HFFc6 (cell line): Measurements from ENCODE around the gene TTC7B. TPM values are rescaled to one million over a fixed set of nuclear protein-coding genes. Genes with fewer than 3 reads are reported as not detected.

Experiments used
- DNase-seq: peaks from one replicate; pipeline ENCODE4 v3.0.0-alpha.2; 2018
- H3K27ac Mint-ChIP-seq: 2 replicates; pipeline ENCODE4 v1.8.0; 2020; ENCODE audit warnings: mild to moderate bottlenecking, mixed read lengths
- H3K27me3 Mint-ChIP-seq: 2 replicates; pipeline ENCODE4 v1.8.0; 2021; ENCODE audit warnings: mild to moderate bottlenecking, moderate library complexity, mixed read lengths; ENCODE audit not compliant: insufficient read depth
- H3K36me3 Mint-ChIP-seq: 2 replicates; pipeline ENCODE4 v1.8.0; 2021; ENCODE audit warnings: low read depth, mixed read lengths
- H3K4me1 Mint-ChIP-seq: 2 replicates; pipeline ENCODE4 v1.8.0; 2020; ENCODE audit warnings: low read depth, mixed read lengths
- H3K4me3 Mint-ChIP-seq: 2 replicates; pipeline ENCODE4 v1.8.0; 2020; ENCODE audit warnings: mild to moderate bottlenecking, moderate library complexity, mixed read lengths
- H3K9me3 Mint-ChIP-seq: 2 replicates; pipeline ENCODE4 v1.8.0; 2020; ENCODE audit warnings: mild to moderate bottlenecking, mixed read lengths
- total RNA-seq, 6 experiments: library from RNA; stranded (reverse); fragmentation: NEBNext Ultra II Directional; extraction: Animal tissue kit (Norgen Biotek cat#: 25700); gene quantifications; 2 replicates in 1 of 6; 3 replicates in 5 of 6; pipeline ENCODE4 v1.2.3, GENCODE V29; 2021
- TF ChIP-seq, protein P1 (sequence below): fragments of 200-600 bp; sonication (generic); IDR thresholded peaks from 2 replicates; pipeline ENCODE4 v1.5.0; 2021; ENCODE audit warnings: antibody characterized with exemption, mild to moderate bottlenecking

Gene TTC7B
- total RNA-seq, 6 experiments from 2014 or later: 34.6 to 46.9 (median 40.9) TPM

DNA sequence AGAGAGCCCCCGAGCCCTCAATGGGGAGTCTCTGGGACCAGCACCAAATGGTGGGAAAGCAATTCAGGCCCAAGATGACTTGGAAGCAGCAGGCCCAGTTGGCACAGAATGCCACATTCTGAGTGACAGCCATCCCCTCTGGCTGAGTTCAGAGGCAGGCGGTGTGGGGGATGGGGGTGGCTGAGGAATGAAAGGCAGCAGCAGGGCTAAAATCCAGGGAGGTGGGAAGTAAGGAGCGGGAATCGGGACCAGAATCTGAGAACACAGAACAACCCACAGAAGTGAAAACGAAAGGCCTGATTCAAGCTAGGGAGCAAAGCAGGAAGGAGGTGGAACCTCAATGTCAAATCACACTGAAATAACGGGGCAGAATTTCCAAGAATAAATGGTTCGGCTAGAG lies 248.2 kb downstream of the TTC7B start:
- H3K9me3 Mint-ChIP-seq: no peaks in the 10 kb centered on the region
- no peaks in the 10 kb centered on the region; the same call in none of the 2 replicates for H3K27me3 Mint-ChIP-seq
- TF ChIP-seq, protein P1, sequence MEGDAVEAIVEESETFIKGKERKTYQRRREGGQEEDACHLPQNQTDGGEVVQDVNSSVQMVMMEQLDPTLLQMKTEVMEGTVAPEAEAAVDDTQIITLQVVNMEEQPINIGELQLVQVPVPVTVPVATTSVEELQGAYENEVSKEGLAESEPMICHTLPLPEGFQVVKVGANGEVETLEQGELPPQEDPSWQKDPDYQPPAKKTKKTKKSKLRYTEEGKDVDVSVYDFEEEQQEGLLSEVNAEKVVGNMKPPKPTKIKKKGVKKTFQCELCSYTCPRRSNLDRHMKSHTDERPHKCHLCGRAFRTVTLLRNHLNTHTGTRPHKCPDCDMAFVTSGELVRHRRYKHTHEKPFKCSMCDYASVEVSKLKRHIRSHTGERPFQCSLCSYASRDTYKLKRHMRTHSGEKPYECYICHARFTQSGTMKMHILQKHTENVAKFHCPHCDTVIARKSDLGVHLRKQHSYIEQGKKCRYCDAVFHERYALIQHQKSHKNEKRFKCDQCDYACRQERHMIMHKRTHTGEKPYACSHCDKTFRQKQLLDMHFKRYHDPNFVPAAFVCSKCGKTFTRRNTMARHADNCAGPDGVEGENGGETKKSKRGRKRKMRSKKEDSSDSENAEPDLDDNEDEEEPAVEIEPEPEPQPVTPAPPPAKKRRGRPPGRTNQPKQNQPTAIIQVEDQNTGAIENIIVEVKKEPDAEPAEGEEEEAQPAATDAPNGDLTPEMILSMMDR: no peak
- H3K36me3 Mint-ChIP-seq: peaks cover 4% of the 10 kb centered on the region; the same call in 1 of the 2 replicates
- H3K27ac Mint-ChIP-seq: no peak overlapping the region
- no peaks in the 10 kb centered on the region for H3K4me1 Mint-ChIP-seq
- no peak for DNase-seq
- no peak overlapping the region for H3K4me3 Mint-ChIP-seq

DNA sequence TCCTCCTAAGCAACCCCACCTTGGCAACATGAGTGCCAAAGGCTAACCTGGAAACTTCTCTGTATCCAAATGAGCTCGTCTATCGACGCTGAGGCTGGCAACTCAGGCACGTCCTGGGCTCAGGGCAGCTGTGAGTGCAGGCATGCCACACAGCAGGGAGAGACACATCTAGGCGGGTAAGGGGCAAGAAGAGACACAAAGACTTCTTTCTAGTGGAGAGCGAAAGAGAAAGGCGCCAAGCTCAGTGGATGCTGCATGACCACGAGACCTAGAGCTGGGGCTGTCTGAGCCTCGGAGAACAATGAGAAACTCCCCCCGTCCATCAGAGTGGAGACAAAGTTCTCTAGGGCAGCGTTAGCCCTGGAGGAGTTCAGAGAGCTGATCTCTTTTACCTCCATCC lies 249.0 kb downstream of the TTC7B start:
- no peaks in the 10 kb centered on the region for H3K4me1 Mint-ChIP-seq
- DNase-seq: no peak
- no peak overlapping the region for H3K27ac Mint-ChIP-seq
- TF ChIP-seq, protein P1: no peak
- peaks cover 4% of the 10 kb centered on the region; the same call in 1 of the 2 replicates for H3K36me3 Mint-ChIP-seq
- no peaks in the 10 kb centered on the region for H3K9me3 Mint-ChIP-seq
- no peaks in the 10 kb centered on the region; the same call in none of the 2 replicates for H3K27me3 Mint-ChIP-seq
- no peak overlapping the region for H3K4me3 Mint-ChIP-seq

DNA sequence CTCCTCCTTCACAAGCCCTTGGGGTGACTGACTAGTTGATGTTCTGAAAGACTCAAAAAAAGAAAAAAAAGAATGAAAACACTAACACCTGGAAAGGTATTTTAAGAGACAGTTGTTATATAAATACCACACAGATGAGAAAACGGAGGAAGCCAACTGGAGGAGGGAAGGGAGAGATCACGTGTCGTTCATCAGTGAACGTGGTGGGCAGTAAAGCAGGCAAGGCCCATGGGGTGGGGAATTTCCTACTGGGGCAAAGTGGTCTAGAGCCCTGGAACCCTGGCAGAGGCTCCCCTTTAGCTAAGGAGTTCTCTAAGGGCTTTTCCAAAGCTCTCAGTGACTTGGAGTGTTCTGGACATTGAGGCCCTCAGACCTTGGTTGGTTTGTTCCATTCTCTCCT lies 249.7 kb downstream of the TTC7B start:
- no peak for DNase-seq
- TF ChIP-seq, protein P1: no peak
- Mint-ChIP-seq H3K36me3 (no peaks in the 10 kb centered on the region), H3K4me3 (no peak overlapping the region), H3K9me3 (no peaks in the 10 kb centered on the region), H3K27me3 (no peaks in the 10 kb centered on the region; the same call in none of the 2 replicates), H3K27ac (no peak overlapping the region), H3K4me1 (no peaks in the 10 kb centered on the region)

DNA sequence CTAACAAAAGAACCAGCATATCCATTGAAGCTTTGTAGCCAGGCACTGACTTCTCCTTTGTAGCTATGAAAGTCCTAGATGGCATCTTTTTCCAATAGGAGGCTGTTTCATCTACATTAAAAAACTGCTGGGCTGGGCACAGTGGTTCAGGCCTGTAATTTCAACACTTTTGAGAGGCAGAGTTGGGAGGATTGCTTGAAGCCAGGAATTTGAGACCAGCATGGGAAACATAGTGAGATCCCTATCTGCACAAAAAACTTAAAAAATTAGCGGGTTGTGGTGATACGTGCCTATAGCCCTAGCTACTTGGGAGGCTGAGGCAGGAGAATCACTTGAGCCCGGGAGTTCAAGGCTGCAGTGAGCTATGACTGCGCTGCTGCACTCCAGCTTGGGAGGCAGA lies 251.7 kb downstream of the TTC7B start:
- TF ChIP-seq, protein P1: no peak

DNA sequence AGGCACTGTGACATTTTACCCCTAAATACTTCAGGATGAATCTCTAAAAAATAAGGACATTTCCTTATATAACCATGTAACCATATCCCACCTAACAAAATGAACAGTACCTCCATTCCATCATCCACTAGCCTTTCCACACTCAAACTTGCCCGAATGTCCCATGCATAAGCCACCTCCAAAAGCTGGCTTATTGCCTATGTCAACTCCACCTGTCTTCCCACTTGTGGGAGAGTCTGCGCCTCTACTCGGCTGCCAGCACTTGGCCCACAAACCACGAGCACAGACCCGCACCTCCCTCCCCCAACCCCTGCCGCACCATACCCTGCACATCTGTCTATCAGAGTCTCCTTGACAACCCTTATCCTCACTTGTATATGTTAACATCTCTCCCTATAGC lies 253.6 kb downstream of the TTC7B start:
- no peak overlapping the region for H3K27ac Mint-ChIP-seq
- TF ChIP-seq, protein P1: no peak
- H3K27me3 Mint-ChIP-seq: peaks cover 2% of the 10 kb centered on the region; the same call in 1 of the 2 replicates
- no peaks in the 10 kb centered on the region for H3K9me3 Mint-ChIP-seq
- H3K4me3 Mint-ChIP-seq: no peak overlapping the region
- no peaks in the 10 kb centered on the region for H3K36me3 Mint-ChIP-seq
- no peak for DNase-seq
- no peaks in the 10 kb centered on the region for H3K4me1 Mint-ChIP-seq

More for the DNA sequence above, 251.7 kb downstream of the TTC7B start:
- no peak for DNase-seq
- Mint-ChIP-seq H3K27me3 (peaks cover 2% of the 10 kb centered on the region), H3K4me1 (no peaks in the 10 kb centered on the region), H3K36me3 (no peaks in the 10 kb centered on the region), H3K4me3 (no peak overlapping the region), H3K9me3 (no peaks in the 10 kb centered on the region), H3K27ac (no peak overlapping the region)

DNA sequence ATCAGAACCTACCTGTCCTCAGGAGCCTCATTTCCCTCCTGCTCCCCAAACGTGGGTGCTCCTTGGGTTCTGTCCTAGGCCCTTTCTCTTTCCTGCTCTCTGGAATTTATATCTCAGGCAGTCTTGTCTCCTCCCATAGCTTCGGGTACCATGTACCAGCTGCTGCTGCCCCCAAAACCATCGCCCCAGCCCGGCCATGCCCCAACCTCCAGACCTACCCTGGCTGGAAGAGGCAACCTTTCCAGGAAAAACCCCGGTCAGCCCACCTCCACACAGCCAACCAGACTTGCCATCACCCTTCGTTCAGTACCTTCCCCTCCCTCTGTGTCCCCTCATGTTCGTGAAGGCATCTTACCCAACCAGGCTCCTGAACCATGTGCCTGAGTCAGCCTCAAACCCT lies 254.3 kb downstream of the TTC7B start:
- H3K9me3 Mint-ChIP-seq: no peaks in the 10 kb centered on the region
- no peak overlapping the region for H3K27ac Mint-ChIP-seq
- DNase-seq: no peak
- peaks cover 2% of the 10 kb centered on the region; the same call in 1 of the 2 replicates for H3K27me3 Mint-ChIP-seq
- H3K36me3 Mint-ChIP-seq: no peaks in the 10 kb centered on the region
- TF ChIP-seq, protein P1: no peak
- no peak overlapping the region for H3K4me3 Mint-ChIP-seq
- no peaks in the 10 kb centered on the region for H3K4me1 Mint-ChIP-seq
